HG03108 (cell line): Measurements from ENCODE around the gene COPE.
"Not testable (repeated sequence)": the region's sequence is repeated elsewhere in the genome, so short reads cannot be mapped to it uniquely, and the experiment has no call there.

Experiments
- ATAC-seq: cut with Tn5 transposase; IDR thresholded peaks from one replicate; pipeline ENCODE4 v1.9.1; 2021; ENCODE audit warnings: moderate library complexity; ENCODE audit not compliant: unreplicated experiment

COPE gene

DNA sequence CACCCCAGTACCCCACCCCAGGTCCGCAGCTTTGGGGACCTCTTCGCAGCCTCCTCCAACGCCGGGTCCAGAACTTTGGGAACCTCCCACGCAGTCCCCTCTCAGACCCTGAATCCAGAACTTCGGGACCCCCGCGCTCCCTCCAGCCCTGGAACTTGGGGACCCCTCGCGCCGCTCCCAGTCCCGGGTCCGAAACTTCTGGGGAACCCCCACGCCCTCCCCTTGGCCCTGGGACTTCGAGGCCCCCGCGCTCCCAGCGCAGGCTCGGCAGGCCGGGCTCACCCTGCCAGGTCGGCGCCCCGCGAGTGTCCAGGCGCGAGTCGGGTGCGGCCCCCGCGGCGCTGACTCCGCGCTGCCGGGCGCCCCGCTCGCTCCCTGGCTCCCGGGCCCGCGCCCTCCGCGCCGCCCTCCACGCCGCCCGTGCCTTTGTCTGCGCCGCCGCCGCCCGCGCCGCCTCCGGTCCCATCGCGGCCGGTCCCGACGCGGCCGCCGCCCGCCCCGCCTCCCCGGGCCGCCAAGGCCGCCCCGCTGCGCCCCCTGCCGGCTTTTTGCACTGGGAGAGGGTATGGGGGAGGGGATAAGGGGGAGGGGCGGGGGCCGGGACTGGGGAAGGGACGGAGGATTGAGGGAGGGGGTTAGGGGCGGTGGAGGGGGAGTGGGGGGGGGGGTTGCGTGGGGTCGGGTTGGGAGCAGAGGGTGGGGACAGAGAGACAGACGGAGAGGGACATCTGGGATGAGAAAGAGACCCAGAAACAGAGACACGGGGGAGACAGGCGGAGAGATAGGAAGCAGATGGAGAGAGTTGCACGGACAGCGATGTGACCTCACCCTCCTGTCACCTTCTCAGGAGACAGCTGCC is 21.8 kb upstream of the COPE start, which contains the start of gene HOMER3:
HOMER3 (minus strand) TSS at position 449 of the 859 bp plus-strand sequence. CDS start 2,235 bp downstream, outside the sequence.
- ATAC-seq, result no peak

DNA sequence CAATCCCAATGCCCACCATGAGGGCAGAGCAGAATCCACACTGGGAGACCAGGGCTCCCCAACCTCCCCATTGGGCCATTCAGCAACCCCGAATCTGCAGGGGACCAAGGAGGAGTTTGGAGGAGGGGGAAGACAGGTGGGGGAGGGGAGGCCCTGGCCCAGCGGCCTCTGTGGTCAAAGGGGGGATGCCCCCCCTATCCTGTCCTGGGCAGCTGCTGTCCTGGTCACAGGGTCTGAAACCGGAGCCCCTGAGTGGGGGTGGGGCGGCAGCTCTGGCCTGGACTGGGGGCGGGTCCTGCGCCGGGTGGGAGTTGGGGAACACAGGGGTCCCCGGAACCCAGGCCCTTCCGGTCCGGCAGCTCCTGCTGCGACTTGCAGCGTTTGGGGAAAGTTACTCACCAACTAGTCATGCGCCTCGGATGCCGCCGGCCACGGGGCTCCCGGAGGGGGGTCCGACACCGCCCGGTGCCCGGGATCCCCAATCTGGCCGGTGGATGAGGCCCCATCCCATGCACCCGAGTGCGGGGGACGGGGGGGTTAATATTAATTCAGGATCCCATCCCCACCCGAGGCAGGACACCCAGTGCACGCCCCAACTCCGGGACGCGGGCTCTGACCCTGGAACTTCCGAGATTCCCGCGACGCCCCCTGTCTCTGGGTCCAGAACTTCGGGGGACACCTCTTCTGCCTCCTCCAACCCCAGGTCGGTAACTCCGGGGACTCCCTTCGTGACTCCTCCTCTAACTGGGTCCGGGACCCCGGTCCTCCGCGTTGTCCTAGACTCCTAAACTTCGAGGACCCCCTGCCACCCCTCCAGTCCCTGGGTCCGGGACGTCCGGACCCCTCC is 21.0 kb upstream of the COPE start:
- ATAC-seq, result no peak

DNA sequence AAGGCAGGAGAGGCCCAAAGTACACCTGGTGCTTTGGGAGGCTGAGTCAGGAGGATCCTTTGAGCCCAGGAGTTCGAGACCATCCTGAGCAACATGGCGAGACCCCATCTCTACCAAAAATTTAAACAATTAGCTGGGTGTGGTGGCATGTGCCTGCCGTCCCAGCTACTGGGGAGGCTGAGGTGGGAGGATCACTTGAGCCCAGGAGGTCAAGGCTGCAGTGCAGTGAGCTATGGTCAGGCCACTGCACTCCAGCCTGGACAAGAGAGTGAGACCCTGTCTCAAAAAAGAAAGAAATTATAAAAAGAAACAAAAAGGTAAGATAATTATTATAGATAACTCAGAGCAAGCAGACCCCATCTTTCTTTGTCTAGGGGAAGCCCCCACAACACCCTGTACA is 20.0 kb upstream of the COPE start:
- ATAC-seq, result no peak

DNA sequence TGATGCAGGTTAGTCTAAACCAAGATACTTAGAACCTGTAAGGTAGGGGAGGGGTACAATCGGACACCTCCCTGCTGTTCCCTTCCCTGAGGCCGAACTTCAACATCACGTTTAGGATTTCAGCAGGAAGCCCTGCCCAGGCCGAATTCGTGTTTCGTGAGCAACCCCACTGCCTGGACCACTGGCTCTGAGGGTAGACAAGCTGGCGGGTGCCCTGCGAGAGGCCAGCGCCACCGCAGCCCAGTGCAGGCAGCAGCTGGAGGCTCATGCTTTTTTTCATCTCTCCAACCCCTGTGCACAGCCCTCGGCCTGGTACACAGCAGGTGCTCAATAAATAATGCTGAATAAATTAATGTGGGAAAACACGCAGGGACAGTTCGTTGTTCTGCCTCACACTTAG is 14.1 kb upstream of the COPE start:
- no peak for ATAC-seq

DNA sequence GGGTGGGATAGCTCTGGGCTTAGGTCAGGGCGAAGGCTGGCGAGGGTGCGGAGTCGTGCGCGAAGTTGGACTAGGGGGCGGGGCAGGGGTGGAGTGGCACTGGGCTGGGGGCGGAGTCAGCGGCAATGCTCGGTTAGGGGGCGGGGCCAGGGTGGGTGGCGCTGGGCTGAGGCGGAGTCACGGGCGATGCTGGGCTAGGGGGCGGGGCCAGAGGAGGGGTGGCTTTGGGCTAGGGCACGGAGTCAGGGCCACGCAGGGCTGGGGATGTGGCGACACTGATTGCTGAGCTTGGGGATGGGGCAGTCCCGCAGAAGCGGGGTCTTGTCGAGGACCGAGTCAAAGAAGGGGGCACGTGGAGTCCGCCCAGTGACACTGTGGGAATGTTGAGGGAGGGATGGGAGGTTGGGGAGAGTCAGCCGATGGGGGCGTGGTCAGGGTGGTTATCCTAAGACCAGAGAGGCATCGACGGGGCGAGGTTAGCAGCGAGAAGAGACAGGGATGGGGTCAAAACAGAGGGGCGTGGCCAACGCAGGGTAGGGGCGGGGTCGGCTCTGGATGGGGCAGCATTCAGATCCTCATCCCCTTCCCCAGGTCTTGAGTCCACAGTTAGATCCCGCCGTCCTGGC is 13.1 kb upstream of the COPE start:
- no peak for ATAC-seq

DNA sequence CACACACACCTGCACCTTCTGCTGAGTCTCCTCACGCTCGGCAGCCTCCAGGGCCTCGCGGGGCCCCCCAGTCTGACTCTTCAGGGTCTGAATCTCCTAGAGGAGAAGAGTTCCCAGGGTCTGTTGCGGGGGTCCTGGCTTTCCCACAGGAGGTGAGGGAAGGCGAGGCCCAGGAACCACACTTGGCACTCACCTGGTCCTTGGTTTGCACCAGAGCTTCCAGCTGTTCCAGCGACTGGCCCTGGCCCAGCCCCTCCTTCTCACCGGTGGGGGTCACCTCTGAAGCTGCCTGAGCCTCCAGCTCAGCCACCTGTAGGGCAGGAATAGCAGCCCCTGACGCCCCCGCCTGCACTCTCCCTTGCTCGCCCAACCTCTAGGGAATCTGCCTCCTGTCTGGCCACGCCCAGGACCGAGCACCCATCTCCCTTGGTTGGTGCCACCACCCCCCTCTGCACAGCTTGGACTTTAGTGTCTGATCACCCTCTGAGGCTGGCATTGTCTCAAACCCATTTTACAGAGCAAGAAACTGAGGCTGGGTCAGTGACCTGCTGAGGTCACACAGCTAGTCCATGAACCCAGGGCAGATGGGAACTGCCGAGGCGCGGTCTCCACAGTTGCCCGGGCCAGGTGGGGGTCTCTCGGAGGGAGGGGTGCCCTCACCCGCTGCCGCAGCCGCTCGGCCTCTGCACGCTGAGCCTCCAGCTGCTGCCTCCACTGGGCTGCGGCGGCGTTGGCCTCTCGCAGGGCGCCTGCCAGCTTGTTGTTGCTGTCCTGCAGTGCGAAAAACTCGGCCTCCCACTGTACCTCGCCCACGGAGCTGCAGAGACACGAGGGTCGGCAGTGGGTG is 12.4 kb upstream of the COPE start:
- ATAC-seq, result no peak

DNA sequence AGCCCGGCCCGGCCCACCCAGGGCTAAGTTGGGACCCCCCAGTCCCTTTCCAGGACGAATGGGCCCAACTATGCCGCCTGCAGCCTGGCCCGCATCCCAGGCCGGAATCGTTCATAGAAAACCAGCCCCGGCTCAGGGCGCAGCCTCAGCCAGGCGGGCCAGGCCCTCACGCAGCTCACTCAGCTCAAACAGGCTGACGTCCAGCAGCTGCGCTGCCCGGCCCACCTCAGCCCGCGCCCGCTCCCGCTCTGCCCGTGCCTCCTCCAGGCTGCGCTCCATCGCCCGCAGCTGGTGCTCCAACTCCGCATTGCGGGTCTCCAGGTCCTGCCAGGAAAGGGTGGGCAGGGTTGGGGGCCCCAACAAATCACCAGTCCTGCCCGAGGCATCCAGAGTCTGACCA is 10.1 kb upstream of the COPE start:
- ATAC-seq, result no peak

DNA sequence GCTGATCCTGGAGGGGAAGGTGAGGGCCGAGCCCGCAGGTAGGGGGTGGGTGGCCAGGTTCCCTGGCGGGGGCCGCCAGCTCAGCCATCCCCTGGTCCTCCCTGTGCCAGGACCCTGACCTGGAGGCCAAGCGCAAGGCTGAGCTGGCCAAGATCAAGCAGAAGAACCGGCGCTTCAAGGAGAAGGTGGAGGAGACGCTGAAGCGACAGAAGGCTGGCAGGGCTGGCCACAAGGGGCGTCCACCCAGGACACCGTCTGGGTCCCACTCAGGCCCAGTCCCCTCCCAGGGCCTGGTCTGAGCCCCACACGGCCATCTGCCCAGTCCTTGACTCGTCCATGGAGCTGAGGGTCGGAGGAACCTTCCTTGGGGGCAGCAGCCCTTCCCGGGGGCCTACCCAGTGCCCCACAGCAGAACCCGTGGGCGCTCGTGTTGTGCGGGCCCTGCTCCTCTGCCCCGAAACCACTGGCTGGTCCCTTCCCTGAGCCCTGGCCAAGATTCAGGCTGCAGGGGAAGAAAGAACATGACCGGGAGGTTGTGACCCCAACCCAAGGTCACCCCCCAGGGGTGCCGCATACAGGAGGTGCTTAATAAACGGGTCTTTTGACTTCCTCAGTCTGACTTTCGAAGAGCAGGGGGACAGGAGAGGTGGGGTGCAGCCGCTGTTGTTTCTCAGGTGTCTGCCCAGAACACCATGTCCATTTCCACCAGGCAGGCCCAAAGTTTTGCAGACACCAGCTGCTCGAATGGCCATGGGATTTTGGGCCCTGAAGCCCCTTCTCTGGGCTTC is 9.0 kb upstream of the COPE start:
- no peak for ATAC-seq

DNA sequence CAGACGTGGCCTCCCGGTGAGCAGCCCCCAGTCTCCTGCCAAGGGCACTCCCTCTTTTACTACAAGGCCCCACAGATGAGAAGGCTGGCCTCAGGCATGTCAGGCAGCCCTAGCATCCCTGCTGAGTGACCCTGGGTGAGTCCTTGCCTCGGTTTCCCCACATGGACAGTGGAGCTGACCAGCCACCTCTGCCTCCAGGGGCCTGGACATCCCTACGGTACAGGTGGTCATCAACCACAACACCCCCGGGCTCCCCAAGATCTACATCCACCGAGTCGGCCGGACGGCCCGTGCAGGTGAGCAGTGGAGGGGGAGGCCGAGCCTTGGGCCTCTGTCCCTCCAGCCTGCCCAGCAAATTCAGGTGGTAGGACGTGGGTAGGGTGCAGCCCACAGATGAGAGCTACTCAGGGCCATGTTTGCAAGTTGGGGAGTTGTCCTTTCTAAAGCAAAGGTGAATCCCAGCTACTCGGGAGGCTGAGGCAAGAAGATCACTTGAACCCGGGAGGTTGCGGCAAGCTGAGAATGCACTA is 5.6 kb upstream of the COPE start:
- ATAC-seq, result no peak

DNA sequence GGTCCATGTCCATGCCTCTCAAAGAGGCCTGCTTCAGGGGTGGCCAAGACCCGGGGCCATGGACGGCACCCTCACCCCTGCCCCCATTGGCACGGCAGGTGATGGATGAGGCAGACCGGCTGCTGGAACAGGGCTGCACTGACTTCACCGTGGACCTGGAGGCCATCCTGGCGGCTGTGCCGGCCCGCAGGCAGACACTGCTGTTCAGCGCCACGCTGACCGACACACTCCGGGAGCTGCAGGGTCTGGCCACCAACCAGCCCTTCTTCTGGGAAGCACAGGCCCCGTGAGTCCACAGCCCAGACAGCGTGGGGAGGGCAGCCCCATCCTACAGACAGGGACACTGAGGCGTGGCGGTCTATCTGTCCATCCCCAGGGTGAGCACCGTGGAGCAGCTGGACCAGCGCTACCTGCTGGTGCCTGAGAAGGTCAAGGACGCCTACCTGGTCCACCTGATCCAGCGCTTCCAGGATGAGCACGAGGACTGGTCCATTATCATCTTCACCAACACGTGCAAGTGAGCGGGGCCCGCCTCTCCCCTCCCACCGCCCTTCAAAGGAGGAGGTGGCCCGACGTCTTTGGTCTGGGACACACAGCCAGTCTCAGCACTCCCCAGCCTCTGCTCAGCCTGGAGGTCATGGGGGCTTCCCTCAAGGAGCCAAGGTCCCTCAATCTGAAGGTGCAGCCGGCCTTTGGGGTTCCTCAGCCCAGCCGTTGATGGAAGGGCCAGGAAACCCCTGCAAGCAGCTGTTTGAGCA is 3.2 kb upstream of the COPE start:
- no peak for ATAC-seq

DNA sequence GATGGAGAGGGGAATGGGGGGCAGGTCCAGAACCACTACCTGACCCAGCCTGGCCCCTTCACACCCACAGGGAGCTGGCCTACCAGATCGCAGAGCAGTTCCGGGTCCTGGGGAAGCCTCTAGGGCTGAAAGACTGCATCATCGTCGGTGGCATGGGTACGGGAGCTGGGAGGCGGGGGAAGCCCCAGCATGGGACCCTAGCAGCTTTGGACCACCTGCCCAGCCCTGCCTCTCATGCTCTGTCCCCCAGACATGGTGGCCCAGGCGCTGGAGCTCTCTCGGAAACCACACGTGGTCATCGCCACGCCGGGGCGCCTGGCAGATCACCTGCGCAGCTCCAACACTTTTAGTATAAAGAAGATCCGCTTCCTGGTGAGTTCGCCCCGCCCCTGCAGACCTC is 2.4 kb upstream of the COPE start:
- ATAC-seq, result no peak

DNA sequence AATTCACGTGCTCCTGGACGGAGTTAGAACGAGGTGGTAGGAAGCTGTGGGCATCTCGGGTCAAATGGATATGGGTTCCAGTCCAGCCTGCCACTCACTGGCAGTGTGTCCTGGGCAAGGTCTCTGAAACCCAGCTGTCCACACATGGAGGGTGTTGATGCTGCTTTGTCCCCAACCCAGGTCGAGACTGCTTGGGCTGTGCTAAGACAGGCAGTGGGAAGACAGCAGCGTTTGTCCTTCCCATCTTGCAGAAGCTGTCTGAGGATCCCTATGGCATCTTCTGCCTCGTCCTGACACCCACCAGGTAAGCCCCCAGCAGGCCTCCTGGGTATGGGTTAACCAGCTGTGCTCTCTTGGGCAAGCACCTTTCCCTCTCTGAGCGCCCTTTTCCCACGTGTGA is 1.2 kb upstream of the COPE start:
- ATAC-seq, result no peak

DNA sequence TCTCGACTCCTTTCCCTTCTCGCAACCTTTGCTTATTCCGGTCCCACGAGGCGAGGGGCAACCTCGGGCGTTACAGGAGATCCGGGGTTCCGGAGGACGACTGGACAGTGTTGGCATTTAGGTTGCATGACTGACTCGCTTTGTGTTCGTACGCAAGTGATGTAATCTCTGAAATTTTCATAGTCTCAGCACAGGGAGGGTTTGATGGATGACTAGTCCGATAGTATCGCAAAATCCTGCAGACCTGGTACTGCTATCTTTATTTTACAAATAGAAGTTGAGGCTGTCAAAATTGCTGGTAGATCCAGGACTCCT is 670 bp upstream of the COPE start:
- no peak for ATAC-seq

DNA sequence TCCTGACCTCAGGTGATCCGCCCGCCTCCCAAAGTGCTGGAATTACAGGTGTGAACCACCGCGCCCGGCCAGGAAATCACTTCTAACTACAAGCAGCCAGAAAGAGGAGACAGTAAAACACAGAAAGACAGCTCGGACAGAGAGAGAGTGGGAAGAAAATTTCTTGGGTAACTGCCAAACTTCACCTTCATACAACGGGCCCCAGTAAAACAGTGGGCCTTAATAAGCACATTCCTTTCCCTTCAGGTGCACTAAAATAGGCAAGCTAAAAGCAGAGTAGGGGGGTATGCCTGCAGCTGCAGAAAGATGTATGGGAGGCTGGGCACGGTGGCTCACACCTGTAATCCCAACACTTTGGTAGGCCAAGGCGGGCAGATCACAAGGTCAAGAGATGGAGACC is 1.6 kb downstream of the COPE start:
- ATAC-seq, result not testable (repeated sequence)

DNA sequence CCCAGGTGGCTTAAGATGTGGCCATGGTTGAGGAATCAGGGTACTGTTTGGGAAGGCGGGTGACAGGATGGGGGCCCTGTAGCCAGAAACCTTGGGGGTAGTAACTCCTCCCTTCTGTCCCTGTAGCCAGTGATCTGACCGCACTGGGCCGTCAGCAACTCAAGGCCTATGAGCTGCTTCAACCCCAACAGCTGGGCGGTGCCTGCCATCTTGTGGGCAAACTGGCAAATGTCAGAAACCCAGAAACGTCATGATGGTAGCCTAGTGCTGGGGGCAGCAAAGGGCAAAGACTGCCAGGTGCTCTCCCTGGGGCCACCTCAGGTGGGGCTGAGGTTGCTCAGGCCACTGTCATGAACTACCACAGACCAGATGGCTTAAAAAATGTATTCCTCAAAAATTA is 3.5 kb downstream of the COPE start:
- no peak for ATAC-seq

DNA sequence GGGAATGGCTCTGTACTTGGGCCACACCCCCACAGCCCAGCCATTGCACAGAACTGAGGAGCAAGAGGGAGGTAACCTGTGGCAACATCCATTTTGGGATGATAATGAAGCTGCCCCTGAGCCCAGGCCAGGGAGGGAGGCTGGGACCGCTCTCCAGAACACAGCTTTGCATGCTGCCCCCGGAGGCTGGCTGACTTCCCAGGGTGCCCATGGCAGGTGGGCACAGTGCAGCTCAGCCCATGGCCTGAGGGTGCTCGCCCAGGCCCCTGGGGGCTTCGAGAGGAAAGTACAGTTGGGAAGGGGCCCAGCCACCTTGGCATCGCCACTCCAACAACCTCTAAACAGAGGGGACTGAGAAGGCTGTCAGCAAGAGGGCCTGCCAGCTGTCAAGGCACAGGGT is 5.7 kb downstream of the COPE start:
- ATAC-seq, result no peak

DNA sequence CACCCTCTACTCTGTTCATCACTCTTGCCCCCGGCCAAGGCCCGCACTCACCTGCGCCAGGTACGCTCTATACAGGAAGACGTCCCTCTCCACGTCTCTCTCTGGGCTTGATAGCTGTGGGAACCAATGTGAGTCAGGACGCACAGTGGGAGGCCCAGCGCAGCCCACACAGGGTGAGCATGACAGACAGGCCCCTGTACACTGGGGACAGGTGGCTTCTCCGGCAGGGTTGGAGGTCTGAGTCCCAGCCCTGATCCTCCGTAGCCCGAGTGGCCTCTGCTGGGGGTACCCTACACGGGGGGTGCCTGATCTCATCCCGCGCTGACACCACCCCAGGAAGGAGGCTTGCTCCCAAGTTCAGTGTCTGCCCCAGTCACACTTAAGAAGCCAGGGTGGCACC is 6.3 kb downstream of the COPE start:
- ATAC-seq, result no peak

DNA sequence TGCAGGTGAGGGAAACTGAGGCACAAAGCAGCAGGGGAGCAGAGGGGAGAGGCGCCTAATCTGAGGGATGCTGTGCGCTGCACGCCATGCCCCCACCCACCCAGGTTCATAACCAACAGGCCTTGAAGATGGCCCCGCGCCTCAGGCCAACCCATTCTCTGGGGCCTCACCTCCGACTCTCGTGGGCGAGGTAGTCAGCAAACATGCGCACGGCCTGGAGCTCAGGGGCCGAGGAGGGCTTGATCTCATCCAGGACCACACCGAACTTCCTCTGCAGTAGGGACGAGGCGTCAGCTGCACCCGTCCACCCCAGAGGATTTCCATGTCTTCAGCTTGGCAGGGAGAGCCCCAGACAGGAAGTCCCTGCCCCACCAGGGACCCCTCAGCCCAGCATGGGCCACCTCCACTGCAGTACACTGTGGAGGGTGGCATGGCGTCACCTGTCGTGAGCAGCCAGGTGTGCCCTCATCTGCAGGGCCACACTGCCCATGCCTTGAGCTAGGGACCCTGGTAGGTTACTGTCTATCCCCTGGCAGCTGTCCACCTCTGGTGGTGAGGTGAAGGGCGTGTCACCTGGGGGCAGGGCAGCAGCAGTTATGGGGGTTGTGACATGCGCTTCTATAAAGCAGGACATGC is 8.3 kb downstream of the COPE start:
- no peak for ATAC-seq

DNA sequence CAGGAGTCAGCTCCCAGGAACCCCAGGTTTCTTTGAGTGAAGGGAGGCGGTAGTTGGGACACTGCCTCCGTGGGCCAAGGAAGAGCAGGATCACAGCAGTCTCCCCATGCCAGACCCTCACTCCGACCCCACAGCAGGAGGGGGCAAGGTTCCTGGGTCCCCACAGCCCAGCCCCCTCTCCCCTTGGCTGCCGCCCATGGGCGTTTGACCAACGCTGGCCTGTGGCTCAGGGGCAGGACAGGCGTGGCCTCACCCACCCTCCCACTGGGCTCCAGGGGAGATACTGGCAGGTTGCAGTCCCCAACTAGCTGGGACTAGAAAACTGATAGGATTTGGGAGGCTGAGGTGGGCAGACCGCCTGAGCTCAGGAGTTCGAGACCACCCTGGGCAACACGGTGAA is 9.2 kb downstream of the COPE start:
- ATAC-seq, result no peak
